Activated naive CD8-positive, alpha-beta T cell treated with anti-CD3 and anti-CD28 coated beads, Interleukin-2, amount 50 U/mL, for 16 hours (primary cell): ENCODE measurements around the gene CFDP1.
"Not testable (repeated sequence)": the region's sequence is repeated elsewhere in the genome, so short reads cannot be mapped to it uniquely, and the experiment has no call there.

ENCODE experiments used
- DNase-seq: peaks from one replicate; pipeline ENCODE4 v3.0.0-alpha.2; 2020; ENCODE audit warnings: low read depth, low spot score

Gene CFDP1

DNA sequence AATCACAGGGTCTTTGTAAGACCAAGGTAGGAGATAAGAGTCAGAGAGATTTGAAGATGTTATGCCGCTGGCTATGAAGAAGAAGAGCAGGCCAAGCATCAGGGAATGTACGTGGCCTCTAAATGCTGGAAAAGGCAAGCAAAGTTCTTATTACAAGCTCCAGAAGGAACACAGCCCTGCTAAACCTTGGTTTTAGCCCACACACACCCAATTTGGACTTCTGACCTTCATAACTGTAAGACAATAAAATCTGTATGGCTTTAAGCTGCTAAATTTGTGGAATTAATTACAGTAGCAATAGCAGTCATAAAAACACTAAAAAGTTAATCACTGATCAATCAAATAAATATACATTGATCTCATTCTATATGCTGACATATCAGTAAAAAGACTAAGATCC, 25.1 kb upstream of the CFDP1 start:
- DNase-seq, result no peak

DNA sequence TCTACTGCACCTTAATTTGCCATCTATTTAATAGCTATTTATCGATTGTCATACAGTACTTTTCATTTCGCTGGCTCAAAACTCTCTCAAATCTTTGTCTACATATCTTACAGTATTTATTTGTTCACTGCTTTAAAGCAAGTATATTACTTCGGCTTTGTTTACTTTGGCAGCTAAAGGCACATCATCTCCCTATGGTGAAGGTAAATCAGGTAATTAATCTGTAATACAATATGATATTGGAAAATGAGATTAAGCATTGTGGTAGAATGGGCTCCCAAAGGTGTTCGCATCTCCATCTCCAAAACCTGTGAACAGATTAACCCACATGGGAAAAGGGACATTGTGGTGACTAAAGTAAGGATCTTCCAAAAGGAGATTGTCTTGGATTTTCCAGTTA, 24.7 kb upstream of the CFDP1 start:
- no peak for DNase-seq

DNA sequence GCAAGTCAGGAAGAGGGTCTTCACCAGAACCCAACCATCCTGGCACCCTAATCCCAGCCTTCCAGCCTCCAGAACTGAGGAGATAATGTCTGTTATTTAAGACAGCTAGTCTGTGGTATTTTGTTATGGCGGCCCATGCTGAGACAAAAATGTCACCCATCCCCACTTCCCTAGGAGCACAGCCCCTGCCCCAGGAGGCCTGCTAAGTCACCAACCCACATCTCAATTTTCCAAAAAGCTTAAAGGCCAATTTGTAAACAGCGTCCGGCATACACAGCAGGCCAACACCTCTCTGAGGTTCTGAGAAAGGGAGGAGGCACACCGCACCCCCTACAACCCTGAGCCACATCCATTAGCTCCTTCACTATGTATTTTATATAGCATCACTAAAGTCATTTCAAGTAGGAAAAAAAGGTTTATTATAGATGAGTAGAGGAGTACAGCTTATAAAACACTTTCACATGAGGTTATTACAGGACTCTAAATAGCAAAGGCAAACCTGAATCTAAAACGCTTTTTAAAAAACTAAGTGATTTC, 24.2 kb upstream of the CFDP1 start:
- no peak for DNase-seq

GRCh38 chr16:75456971-75457370, 23.7 kb upstream of the CFDP1 start:
- no peak for DNase-seq

DNA sequence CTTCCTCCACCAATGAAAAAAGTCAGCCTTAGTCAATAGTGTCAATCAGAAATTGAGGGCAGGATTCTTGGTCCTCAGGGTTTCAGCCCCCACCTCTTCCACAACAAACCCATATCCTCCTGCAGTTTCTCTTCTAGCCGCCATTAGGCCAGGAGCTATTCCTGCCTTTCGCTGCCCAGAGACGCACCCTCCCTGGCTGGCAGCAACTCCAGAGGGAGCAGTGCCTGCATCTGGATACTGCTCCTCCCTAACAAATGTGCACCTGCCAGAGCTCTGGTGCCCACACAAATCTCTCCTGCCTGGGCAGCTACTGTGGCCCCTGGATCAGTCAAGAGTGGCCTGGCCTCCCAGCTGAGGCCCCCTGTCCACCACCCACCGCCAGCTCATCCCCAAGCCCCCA, 23.2 kb upstream of the CFDP1 start:
- not testable (repeated sequence) for DNase-seq

- no peak for DNase-seq
These were observed 22.4 kb upstream of the CFDP1 start for GRCh38 chr16:75455677-75456076.

GRCh38 chr16:75452464-75453190, 19.3 kb upstream of the CFDP1 start:
- no peak for DNase-seq

DNA sequence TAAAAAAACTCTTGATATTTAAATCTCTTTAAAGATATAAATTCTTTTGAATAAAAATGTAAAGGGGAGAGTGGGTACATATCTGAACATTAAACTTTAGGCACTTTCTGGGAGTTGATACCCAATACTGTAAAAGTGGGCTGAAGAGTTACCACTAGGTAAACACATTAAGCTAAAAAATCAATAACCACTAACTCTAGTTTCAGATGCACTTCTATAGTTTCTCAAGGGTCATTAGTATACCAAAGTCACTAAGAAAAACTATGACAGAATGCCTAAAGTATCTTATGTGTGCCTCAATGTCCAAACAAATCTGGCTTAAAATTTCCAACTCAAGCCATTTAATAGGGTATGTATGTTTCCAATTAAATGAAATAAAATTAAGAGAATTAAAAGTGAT, 13.1 kb upstream of the CFDP1 start:
- DNase-seq, result no peak

- no peak for DNase-seq
These were observed 12.0 kb upstream of the CFDP1 start for GRCh38 chr16:75445298-75445697.

DNA sequence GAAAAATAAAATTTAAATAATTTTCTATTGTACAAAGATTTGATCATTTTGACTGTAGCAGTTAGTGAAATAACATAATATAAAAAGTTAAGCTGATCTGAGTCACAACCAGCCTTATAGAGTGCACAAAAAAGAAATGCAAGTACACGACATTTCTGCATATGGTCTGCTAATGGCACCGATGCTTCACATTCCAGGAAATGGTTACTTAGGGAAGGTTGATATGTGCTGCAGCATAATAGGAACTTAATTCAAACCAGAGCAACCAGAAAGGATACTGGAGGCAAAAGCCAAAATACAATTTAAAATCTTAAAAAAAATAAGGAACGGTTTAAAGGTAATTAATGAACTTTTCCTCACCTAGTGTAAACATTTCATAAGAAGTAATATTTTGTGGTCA, 10.0 kb upstream of the CFDP1 start:
- no peak for DNase-seq

DNA sequence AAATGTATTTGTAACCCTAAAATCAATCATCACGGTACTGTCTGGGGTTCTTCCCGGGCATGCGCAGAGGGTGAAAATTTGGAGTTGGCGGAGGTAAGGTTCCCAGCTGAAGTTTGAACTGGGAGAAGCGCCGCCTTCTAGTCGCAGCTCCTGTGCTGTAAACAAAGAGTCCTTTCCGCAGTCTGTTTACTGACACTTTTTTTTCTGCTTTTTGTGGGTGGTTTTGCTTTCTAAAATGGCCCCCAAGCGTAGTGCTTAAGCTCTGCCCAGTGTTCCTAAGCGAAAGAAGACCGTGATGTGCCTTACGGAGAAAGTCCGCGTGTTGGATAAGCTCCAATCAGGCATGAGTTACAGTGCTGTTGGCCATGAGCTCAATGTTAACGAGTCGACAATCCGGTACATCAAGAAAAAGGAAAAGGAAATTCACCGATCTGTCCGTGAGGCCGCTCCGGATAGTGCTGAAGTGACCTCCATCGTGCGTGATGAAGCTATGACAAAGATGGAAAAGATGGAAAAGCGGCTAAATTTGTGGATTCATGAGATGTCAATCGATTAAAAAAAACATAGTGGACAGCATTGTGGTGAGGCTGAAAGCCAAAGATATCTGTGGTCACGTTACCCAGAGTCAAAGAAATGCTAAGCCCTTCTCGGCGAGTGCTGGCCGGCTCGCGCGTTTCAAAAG, 570 bp upstream of the CFDP1 start:
- DNase-seq, result no peak

DNA sequence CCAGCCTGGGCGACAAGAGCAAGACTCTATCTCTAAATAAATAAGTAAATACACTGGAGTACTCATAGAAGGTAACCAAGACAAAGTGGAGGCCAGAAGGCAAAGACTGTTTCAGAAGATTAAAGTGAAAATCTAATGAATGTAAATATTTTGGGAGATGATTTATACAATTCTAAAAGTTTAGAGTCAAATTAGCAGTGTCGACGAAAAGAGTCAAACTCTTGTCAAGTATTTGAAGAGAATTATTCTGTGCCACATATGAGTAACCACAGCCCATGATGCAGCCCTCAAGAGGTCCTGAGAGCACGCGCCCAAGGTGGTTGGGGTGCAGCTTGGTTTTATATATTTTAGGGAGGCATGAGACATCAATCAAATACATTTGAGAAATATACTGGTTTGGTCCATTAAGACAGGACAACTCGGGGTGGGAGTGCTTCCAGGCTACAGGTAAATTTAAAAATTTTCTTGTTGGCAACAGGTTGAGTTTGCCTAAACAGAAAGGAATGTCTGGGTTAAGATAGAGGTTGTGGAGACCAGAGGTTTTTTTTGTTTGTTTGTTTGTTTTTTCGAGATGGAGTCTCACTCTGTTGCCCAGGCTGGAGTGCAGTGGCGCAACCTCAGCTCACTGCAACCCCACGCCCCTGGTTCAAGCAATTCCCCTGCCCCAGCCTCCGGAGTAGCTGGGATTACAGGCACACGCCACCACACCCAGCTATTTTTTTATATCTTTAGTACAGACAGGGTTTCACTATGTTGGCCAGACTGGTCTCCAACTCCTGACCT, 3.5 kb downstream of the CFDP1 start:
- DNase-seq, result no peak

- DNase-seq, result not testable (repeated sequence)
These were observed 6.8 kb downstream of the CFDP1 start for GRCh38 chr16:75426524-75426923.

GRCh38 chr16:75424105-75424762, 9.1 kb downstream of the CFDP1 start:
- DNase-seq, result not testable (repeated sequence)

GRCh38 chr16:75423723-75424104, 9.6 kb downstream of the CFDP1 start:
- DNase-seq, result no peak

GRCh38 chr16:75421820-75422126, 11.5 kb downstream of the CFDP1 start:
- no peak for DNase-seq

DNA sequence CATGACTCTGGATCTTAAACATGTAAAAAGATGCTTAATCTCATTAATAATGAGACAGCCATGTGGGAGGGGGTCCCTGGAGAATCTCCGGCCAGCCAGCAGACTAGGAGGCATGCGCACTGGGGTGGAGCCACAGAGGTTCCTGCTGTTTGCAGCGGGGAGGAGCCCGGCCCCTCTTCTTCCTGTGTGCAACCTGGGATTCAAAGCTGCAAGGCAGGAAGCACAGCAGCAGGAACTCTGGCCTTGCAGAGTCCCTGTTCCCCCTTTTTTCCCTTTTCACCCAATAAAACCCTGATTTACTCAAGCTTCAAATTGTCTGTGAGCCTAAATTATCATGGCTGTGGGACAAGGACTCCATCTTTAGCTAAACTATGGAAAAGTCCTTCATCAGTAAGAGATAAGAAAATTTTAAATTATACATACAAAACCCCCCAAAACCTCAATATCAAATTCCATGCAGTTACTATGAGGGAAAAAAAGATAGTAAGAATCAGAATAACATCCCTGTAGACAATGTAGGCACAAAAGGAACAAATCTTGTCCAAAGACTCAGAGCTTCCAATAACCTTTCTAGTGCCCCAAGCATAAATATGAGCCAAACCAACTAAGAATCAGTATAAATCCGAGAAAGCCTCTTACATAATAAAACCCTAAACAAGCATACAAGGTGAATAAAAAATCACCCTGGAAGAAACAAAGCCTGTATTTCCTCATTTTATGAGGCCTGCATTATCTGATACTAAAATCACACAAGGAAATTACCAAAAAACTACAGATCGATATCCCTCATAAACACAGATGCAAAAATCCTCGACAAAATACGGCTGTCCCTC, 12.1 kb downstream of the CFDP1 start:
- DNase-seq, result no peak

- DNase-seq, result no peak
These were observed 16.3 kb downstream of the CFDP1 start for GRCh38 chr16:75416904-75417565.

GRCh38 chr16:75415169-75415905, 18.0 kb downstream of the CFDP1 start:
- DNase-seq, result no peak

DNA sequence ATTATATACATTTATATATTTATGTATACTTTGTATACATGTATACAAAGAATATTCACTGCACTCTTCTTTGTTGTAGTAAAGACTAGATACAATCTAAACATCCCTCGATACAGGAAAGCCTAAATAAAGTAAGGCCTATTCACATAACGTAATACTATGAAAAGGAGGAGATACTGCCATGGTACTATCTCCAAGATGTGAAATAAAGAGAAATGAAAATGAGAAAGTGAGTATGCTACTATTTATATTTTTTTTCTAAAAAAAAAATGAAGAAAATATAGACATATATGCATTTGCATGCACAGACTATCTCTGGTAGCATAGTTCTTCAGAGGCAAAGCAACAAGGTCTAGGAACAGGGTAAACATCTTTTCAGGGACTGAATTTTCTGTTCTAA, 19.4 kb downstream of the CFDP1 start:
- no peak for DNase-seq
